Chondrocyte (in vitro differentiated cells): ENCODE results near the gene LPP. TPM values are rescaled to one million over a fixed set of nuclear protein-coding genes. Genes with fewer than 3 reads are reported as not detected.
A peak's percentile ranks its signal among the peaks of the same experiment; 100 is the strongest.

ENCODE experiments used
- DNase-seq: peaks from one replicate; pipeline ENCODE4 v3.0.0; 2021; ENCODE audit warnings: mixed read lengths, low spot score
- H3K27ac Mint-ChIP-seq: one replicate; pipeline ENCODE4 v1.8.0; 2021; ENCODE audit warnings: mild to moderate bottlenecking, moderate library complexity, mixed read lengths; ENCODE audit not compliant: unreplicated experiment
- H3K27me3 Mint-ChIP-seq: 2 replicates; pipeline ENCODE4 v1.8.0; 2021; ENCODE audit warnings: low read depth, mixed read lengths
- H3K36me3 Mint-ChIP-seq: 2 replicates; pipeline ENCODE4 v1.8.0; 2021; ENCODE audit warnings: low read depth, mixed read lengths
- H3K4me1 Mint-ChIP-seq: 2 replicates; pipeline ENCODE4 v1.8.0; 2021; ENCODE audit warnings: low read depth, mild to moderate bottlenecking, mixed read lengths
- H3K4me3 Mint-ChIP-seq: one replicate; pipeline ENCODE4 v1.8.0; 2021; ENCODE audit warnings: mild to moderate bottlenecking, moderate library complexity, mixed read lengths; ENCODE audit not compliant: unreplicated experiment
- H3K9me3 Mint-ChIP-seq: 2 replicates; pipeline ENCODE4 v1.8.0; 2021; ENCODE audit warnings: low read depth, mixed read lengths
- total RNA-seq: library from RNA; stranded (reverse); gene quantifications from 3 replicates; pipeline ENCODE4 v1.2.1, GENCODE V29; 2021
- TF ChIP-seq, protein P1 (sequence below): fragments of 200-600 bp; sonication (generic); IDR thresholded peaks from 2 replicates; pipeline ENCODE4 v1.5.0; 2021; ENCODE audit warnings: antibody characterized with exemption, mild to moderate bottlenecking, moderate library complexity

LPP gene
- total RNA-seq, 1 donor from 2014 or later = 295 TPM

DNA sequence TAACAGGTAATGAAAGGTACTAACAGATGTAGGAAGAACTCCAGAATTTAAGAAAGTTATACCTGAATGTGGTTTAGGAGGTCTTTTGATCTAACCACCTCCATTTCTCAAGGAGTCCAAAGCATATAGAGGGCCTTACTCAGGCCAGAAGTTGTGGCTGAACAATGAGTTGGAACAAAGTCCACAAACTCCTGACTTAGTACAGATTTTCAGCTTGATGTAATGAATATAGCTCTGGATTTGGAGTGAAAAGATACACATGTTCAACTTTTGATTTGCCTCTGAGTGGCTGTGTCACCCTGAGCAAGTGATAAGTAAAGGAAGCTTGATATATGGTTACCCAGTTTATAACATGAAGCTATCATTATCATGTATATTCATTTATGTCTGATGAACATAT is 390.1 kb downstream of the LPP start:
- H3K36me3 Mint-ChIP-seq = peaks cover 11% of the 10 kb centered on the region
- H3K27ac Mint-ChIP-seq = peak overlapping the region; percentile 6
- H3K9me3 Mint-ChIP-seq = no peaks in the 10 kb centered on the region
- peaks cover 32% of the 10 kb centered on the region for H3K4me1 Mint-ChIP-seq
- H3K4me3 Mint-ChIP-seq = no peak overlapping the region
- TF ChIP-seq, protein P1, sequence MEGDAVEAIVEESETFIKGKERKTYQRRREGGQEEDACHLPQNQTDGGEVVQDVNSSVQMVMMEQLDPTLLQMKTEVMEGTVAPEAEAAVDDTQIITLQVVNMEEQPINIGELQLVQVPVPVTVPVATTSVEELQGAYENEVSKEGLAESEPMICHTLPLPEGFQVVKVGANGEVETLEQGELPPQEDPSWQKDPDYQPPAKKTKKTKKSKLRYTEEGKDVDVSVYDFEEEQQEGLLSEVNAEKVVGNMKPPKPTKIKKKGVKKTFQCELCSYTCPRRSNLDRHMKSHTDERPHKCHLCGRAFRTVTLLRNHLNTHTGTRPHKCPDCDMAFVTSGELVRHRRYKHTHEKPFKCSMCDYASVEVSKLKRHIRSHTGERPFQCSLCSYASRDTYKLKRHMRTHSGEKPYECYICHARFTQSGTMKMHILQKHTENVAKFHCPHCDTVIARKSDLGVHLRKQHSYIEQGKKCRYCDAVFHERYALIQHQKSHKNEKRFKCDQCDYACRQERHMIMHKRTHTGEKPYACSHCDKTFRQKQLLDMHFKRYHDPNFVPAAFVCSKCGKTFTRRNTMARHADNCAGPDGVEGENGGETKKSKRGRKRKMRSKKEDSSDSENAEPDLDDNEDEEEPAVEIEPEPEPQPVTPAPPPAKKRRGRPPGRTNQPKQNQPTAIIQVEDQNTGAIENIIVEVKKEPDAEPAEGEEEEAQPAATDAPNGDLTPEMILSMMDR = no peak
- H3K27me3 Mint-ChIP-seq = no peaks in the 10 kb centered on the region
- no peak for DNase-seq

DNA sequence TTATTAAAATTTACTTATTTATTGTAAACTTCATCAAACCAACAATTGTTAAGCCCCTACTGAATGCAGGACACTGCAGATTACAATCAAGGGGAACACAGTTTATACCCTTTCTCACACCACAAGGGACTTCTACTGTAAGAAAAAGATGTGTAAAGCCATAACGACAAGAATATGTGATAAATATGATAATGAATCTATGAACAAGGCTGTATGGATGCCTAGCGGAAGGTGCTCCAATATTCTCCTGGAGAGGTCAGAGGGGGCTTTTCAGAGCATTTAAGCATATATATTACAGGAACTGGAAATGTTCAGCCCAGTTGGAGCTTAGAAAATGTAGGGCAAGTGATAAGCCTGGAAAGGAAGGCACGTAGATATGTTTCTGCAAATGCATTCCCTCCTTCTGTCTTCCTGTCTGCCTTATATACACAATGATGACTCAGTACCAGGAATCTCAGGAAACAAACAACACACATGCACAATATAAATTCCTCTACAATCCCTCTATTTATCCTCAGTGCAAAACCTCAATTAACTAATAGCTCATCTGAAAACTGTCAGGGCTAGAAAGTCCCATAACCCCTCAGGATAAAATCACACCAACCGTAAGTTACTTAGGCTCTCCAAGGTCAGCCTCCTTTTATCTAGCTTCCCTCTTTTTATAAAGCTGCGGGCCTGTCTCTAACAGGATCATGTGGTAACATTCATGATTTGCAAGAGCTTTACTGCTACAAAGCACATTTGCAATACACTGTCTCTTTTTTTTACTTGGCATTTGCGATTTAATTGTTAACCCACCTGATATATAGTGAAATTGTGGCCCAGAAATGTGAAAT is 393.1 kb downstream of the LPP start:
- H3K4me1 Mint-ChIP-seq = peaks cover 24% of the 10 kb centered on the region
- peaks cover 9% of the 10 kb centered on the region for H3K36me3 Mint-ChIP-seq
- DNase-seq = no peak
- H3K27me3 Mint-ChIP-seq = no peaks in the 10 kb centered on the region
- peak overlapping the region; percentile 42 for H3K27ac Mint-ChIP-seq
- H3K4me3 Mint-ChIP-seq = no peak overlapping the region
- TF ChIP-seq, protein P1 = no peak
- H3K9me3 Mint-ChIP-seq = no peaks in the 10 kb centered on the region

DNA sequence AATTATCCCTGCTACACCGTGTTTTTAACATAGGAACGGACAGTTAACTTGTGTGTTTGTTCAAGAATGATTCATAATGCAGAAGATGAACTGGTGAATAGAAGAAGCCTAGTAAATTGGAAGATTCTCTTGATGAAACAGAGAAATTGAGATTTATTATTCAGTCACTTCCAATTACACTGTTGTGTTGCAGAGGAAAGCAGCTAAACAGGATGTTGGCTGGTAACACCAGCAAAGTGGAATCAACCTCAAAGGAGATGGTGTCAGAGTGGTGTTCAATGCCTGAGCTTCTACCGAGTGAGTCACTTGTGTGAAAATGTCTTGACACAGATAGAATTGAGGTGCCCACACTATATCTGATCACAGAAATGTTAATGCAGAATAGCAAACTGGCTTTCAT is 399.6 kb downstream of the LPP start:
- Mint-ChIP-seq H3K9me3 (no peaks in the 10 kb centered on the region), H3K27me3 (no peaks in the 10 kb centered on the region), H3K4me3 (no peak overlapping the region), H3K36me3 (no peaks in the 10 kb centered on the region), H3K27ac (no peak overlapping the region), H3K4me1 (peaks cover 18% of the 10 kb centered on the region)
- no peak for DNase-seq
- TF ChIP-seq, protein P1 = no peak

DNA sequence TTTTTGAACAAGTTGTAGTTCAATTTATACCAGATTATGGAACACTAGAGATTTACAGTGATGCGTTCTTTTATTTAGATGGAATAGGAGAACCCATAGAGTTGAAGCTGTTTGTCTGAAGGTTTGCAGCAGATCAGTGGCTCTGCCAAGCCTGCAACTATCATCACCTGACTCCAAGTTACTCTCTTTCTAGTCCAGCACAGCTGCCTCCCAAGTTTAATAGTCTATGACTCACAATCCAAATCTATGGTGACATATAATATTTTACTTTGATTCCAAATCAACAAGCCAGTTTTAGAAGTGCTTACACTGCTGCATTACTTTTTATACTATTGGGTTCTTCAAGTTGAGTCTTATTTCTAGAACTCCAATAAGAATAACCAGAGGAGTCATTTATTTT is 400.4 kb downstream of the LPP start:
- Mint-ChIP-seq H3K4me3 (no peak overlapping the region), H3K36me3 (no peaks in the 10 kb centered on the region)
- no peak for DNase-seq

GRCh38 chr3:188557235-188557634 is 403.3 kb downstream of the LPP start:
- H3K4me1 Mint-ChIP-seq = peaks cover 34% of the 10 kb centered on the region
- no peak for DNase-seq
- TF ChIP-seq, protein P1 = no peak
- no peak overlapping the region for H3K4me3 Mint-ChIP-seq
- no peaks in the 10 kb centered on the region for H3K27me3 Mint-ChIP-seq
- no peak overlapping the region for H3K27ac Mint-ChIP-seq
- H3K9me3 Mint-ChIP-seq = no peaks in the 10 kb centered on the region
- H3K36me3 Mint-ChIP-seq = peaks cover 2% of the 10 kb centered on the region

More for the DNA sequence above, 400.4 kb downstream of the LPP start:
- TF ChIP-seq, protein P1 = no peak
- Mint-ChIP-seq H3K4me1 (peaks cover 26% of the 10 kb centered on the region), H3K9me3 (no peaks in the 10 kb centered on the region), H3K27ac (no peak overlapping the region), H3K27me3 (no peaks in the 10 kb centered on the region)
